ENCODE data around the gene SKA1.
"Not testable (repeated sequence)": the region's sequence is repeated elsewhere in the genome, so short reads cannot be mapped to it uniquely, and the experiment has no call there.

DNA sequence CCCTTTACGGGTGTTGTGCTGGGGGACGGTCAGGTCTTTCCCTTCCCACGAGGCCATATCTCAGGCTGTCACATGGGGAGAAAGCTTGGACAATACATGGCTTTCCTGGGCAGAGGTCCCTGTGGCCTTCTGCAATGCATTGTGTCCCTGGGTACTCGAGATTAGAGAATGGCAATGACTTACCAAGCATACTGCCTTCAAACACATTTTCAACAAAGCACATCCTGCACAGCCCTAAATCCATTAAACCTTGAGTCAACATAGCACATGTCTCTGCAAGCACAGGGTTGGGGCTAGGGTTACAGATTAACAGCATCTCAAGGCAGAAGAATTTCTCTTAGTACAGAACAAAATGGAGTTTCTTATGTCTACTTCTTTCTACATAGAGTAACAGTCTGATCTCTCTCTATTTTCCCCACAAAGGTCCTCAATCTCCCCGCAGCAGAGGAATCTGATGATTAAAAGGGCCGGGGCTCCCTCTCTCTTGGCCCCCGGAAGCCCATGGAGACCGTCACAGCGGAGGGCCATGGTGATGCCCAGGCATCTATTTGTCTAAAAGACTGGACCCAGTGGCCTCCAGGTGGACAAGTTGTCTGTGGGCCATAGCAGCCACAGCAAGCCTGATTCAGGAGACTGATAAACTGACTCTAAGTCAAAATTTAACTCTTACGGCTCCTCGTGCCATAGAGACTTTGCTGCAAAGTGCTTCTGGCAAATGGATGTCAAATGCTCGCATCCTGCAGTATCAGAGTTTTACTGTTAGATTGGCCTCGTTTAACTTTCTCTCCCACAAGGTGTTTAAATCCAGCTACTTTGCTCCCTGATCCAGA is 30.1 kb downstream of the SKA1 start:
- TF ChIP-seq, protein P1, sequence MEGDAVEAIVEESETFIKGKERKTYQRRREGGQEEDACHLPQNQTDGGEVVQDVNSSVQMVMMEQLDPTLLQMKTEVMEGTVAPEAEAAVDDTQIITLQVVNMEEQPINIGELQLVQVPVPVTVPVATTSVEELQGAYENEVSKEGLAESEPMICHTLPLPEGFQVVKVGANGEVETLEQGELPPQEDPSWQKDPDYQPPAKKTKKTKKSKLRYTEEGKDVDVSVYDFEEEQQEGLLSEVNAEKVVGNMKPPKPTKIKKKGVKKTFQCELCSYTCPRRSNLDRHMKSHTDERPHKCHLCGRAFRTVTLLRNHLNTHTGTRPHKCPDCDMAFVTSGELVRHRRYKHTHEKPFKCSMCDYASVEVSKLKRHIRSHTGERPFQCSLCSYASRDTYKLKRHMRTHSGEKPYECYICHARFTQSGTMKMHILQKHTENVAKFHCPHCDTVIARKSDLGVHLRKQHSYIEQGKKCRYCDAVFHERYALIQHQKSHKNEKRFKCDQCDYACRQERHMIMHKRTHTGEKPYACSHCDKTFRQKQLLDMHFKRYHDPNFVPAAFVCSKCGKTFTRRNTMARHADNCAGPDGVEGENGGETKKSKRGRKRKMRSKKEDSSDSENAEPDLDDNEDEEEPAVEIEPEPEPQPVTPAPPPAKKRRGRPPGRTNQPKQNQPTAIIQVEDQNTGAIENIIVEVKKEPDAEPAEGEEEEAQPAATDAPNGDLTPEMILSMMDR (IDR thresholded peaks at IDR 0.05): not testable (repeated sequence)
- not testable (repeated sequence) for TF ChIP-seq EP300, POLR2AphosphoS5 (IDR thresholded peaks at IDR 0.05)

All from gastroesophageal sphincter (tissue), 3 donors.